H9 (cell line): ENCODE measurements around the gene HOXD10. TPM values are rescaled to one million over a fixed set of nuclear protein-coding genes. Genes with fewer than 3 reads are reported as not detected.

ENCODE experiments used
- DNase-seq: peaks from one replicate; pipeline ENCODE4 v3.0.0-alpha.2; 2017
- H2AFZ ChIP-seq: one replicate; pipeline ENCODE4 v1.6.1; 2013; ENCODE audit warnings: mild to moderate bottlenecking, low read length, control low read depth, moderate library complexity
- H2AK5ac ChIP-seq: 2 replicates; pipeline ENCODE4 v1.6.1; 2013; ENCODE audit warnings: low read length, control low read depth, mixed read lengths; ENCODE audit not compliant: insufficient read length
- H2BK120ac ChIP-seq: one replicate; pipeline ENCODE4 v1.6.1; 2013; ENCODE audit warnings: low read depth, mild to moderate bottlenecking, low read length, control low read depth, inconsistent platforms; ENCODE audit not compliant: poor library complexity, severe bottlenecking
- H2BK12ac ChIP-seq: 2 replicates; pipeline ENCODE4 v1.6.1; 2013; ENCODE audit warnings: low read length, control low read depth, mixed read lengths, low read depth; ENCODE audit not compliant: insufficient read length
- H2BK15ac ChIP-seq: 2 replicates; pipeline ENCODE4 v1.6.1; 2013; ENCODE audit warnings: low read depth, low read length, control low read depth
- H2BK20ac ChIP-seq: one replicate; pipeline ENCODE4 v1.6.1; 2013; ENCODE audit warnings: low read depth, mild to moderate bottlenecking, low read length, control low read depth, inconsistent platforms; ENCODE audit not compliant: poor library complexity, severe bottlenecking
- H2BK5ac ChIP-seq: 2 replicates; pipeline ENCODE4 v1.6.1; 2013; ENCODE audit warnings: low read length, control low read depth, mixed read lengths; ENCODE audit not compliant: insufficient read length
- H3K14ac ChIP-seq: 2 replicates; pipeline ENCODE4 v1.6.1; 2013; ENCODE audit warnings: low read length, control low read depth; ENCODE audit not compliant: insufficient read depth
- H3K18ac ChIP-seq: 2 replicates; pipeline ENCODE4 v1.6.1; 2013; ENCODE audit warnings: low read depth, mild to moderate bottlenecking, mixed read lengths, low read length, control low read depth; ENCODE audit not compliant: insufficient read length
- H3K23ac ChIP-seq: 2 replicates; pipeline ENCODE4 v1.6.1; 2013; ENCODE audit warnings: low read length, control low read depth, mixed read lengths, low read depth; ENCODE audit not compliant: insufficient read length
- H3K23me2 ChIP-seq: 2 replicates; pipeline ENCODE4 v1.6.1; 2013; ENCODE audit warnings: low read depth, mild to moderate bottlenecking, mixed read lengths, low read length, control low read depth; ENCODE audit not compliant: insufficient read length, poor library complexity, severe bottlenecking
- H3K27ac ChIP-seq: 2 replicates; pipeline ENCODE4 v1.5.1; 2013; ENCODE audit warnings: low read length, control low read depth, mixed read lengths, low read depth; ENCODE audit not compliant: insufficient read length
- H3K27me3 ChIP-seq: 2 replicates; pipeline ENCODE4 v1.6.1; 2013; ENCODE audit warnings: low read length, control low read depth, inconsistent platforms; ENCODE audit not compliant: insufficient read depth
- H3K4ac ChIP-seq: 2 replicates; pipeline ENCODE4 v1.6.1; 2013; ENCODE audit warnings: low read depth, mild to moderate bottlenecking, control low read depth, inconsistent platforms, low read length, moderate library complexity
- H3K4me1 ChIP-seq: 2 replicates; pipeline ENCODE4 v1.6.1; 2013; ENCODE audit warnings: low read length, control low read depth, inconsistent platforms; ENCODE audit not compliant: insufficient read depth
- H3K4me2 ChIP-seq: 2 replicates; pipeline ENCODE4 v1.6.1; 2013; ENCODE audit warnings: low read length, control low read depth, mixed read lengths; ENCODE audit not compliant: insufficient read length, insufficient read depth
- H3K56ac ChIP-seq: 2 replicates; pipeline ENCODE4 v1.6.1; 2013; ENCODE audit warnings: low read depth, mild to moderate bottlenecking, mixed read lengths, low read length, control low read depth; ENCODE audit not compliant: insufficient read length
- H3K79me1 ChIP-seq: 2 replicates; pipeline ENCODE4 v1.6.1; 2013; ENCODE audit warnings: low read depth, mild to moderate bottlenecking, moderate library complexity, low read length, control low read depth, inconsistent platforms; ENCODE audit not compliant: insufficient read depth, poor library complexity, severe bottlenecking
- H3K79me2 ChIP-seq: 2 replicates; pipeline ENCODE4 v1.6.1; 2013; ENCODE audit warnings: low read length, control low read depth, inconsistent platforms; ENCODE audit not compliant: insufficient read depth
- H3K9ac ChIP-seq: 2 replicates; pipeline ENCODE4 v1.6.1; 2013; ENCODE audit warnings: low read length, control low read depth, mixed read lengths; ENCODE audit not compliant: insufficient read length; ENCODE audit errors: extremely low read depth
- H3K9me3 ChIP-seq: one replicate; pipeline ENCODE4 v1.6.1; 2013; ENCODE audit warnings: low read depth, low read length, inconsistent platforms; ENCODE audit not compliant: control insufficient read depth
- H3T11ph ChIP-seq: one replicate; pipeline ENCODE4 v1.6.1; 2013; ENCODE audit warnings: mild to moderate bottlenecking, low read length, control low read depth, inconsistent platforms
- H4K20me1 ChIP-seq: one replicate; pipeline ENCODE4 v1.6.1; 2013; ENCODE audit not compliant: control insufficient read depth, insufficient read length, insufficient read depth
- H4K5ac ChIP-seq: 2 replicates; pipeline ENCODE4 v1.6.1; 2013; ENCODE audit warnings: low read depth, mild to moderate bottlenecking, mixed read lengths, low read length, control low read depth; ENCODE audit not compliant: insufficient read length
- H4K8ac ChIP-seq: replicated peaks from 2 replicates; pipeline ENCODE4 v1.6.1; 2013; ENCODE audit warnings: low read length, control low read depth, mixed read lengths, low read depth; ENCODE audit not compliant: insufficient read length
- H4K91ac ChIP-seq: 2 replicates; pipeline ENCODE4 v1.6.1; 2013; ENCODE audit warnings: low read depth, mild to moderate bottlenecking, moderate library complexity, mixed read lengths, low read length, control low read depth; ENCODE audit not compliant: insufficient read length
- H3K27ac Mint-ChIP-seq, 3 experiments: 2 replicates in 2 of 3; 3 replicates in 1 of 3; pipeline ENCODE4 v1.8.0; 2020 to 2021; ENCODE audit warnings: mixed read lengths in 3 of 3, mild to moderate bottlenecking in 1 of 3, moderate library complexity in 1 of 3
- H3K27me3 Mint-ChIP-seq: 2 replicates; pipeline ENCODE4 v1.8.0; 2021; ENCODE audit warnings: low read depth, mild to moderate bottlenecking, moderate library complexity, mixed read lengths
- H3K36me3 Mint-ChIP-seq, 3 experiments: 2 replicates in 2 of 3; 3 replicates in 1 of 3; pipeline ENCODE4 v1.8.0; 2020 to 2021; ENCODE audit warnings: low read depth in 3 of 3, mixed read lengths in 3 of 3; ENCODE audit not compliant: insufficient read depth in 1 of 3
- H3K4me1 Mint-ChIP-seq, 2 experiments: 2 replicates each; pipeline ENCODE4 v1.8.0; 2020; ENCODE audit warnings: mixed read lengths in 2 of 2
- H3K4me3 Mint-ChIP-seq, 2 experiments: 2 replicates in 1 of 2; 3 replicates in 1 of 2; pipeline ENCODE4 v1.8.0; 2020 to 2021; ENCODE audit warnings: mild to moderate bottlenecking in 2 of 2, mixed read lengths in 2 of 2, moderate library complexity in 1 of 2
- H3K9me3 Mint-ChIP-seq, 2 experiments: 2 replicates in 1 of 2; 3 replicates in 1 of 2; pipeline ENCODE4 v1.8.0; 2020; ENCODE audit warnings: mild to moderate bottlenecking in 2 of 2, mixed read lengths in 2 of 2, moderate library complexity in 1 of 2
- WGBS: extraction: QIAGEN DNeasy Blood & Tissue Kit; methylation state at CpG from one replicate; pipeline ENCODE4 v1.1.7; 2013; ENCODE audit warnings: missing lambda C conversion rate, low lambda C conversion rate, mixed read lengths; ENCODE audit not compliant: insufficient read length; ENCODE audit errors: extremely low coverage; 5-methylcytosine and 5-hydroxymethylcytosine counted together
- total RNA-seq: library from RNA; stranded (reverse); gene quantifications from 2 replicates; pipeline ENCODE4 v1.2.1, GENCODE V29; 2021
- TF ChIP-seq, protein P1 (sequence below): fragments of 200-600 bp; sonication (generic); conservative IDR thresholded peaks from 3 replicates; pipeline ENCODE4 v1.8.0; 2021; ENCODE audit warnings: antibody characterized with exemption, mild to moderate bottlenecking

Gene HOXD10
- total RNA-seq, 1 experiment from 2014 or later: not detected

DNA sequence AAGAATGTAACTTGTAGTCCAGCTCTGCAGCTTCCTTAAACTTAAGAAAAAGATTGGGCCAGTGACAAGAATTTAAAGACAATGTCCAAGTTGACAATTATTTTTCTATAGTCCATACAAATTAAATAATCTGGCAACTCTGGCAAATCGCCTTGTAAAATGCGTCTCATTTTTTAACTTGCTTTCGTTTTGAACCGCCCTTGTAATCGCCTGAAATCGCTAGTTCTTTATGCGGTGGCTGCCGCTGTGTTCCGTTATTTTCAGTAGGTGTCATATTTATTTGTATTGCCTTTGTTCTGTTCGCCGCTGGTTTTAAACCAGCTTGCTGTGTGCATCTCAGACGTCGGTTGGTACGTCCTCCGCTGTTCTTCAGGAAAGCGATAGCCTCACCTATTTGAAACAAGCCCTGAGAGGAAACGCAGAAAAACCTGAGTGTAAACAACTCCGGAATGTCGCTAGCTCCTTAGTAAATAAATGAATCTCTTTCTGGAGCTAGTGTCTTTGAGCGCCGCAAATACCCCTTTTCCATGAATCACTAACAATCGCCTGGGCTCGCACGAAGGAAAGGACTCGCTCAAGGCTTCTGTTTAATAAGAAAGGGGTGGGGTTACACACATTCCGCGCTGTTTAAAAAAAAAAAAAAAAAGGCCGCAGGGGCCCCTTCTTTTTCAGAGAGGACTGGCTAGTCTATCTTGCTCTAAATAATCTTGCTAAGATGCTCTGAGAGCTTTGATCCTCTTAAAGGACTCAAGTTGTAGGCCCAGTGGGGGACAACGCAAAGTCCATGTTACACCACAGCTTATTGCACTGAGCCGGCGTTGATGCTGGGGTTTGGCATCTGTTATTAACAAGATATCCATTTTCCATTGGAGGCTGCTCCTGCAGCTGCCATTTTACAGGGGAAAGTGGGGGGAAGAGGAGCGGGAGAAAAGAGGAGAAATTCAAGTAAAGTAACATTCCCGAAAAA, 15.9 kb downstream of the HOXD10 start:
- Histone ChIP-seq H2BK120ac (no peak overlapping the region), H3K23ac (no peak overlapping the region), H2AFZ (no peak overlapping the region), H3K4me1 (no peaks in the 10 kb centered on the region; the same call in 1 of the 2 replicates), H2AK5ac (no peak overlapping the region), H2BK5ac (no peak overlapping the region), H3K14ac (no peak overlapping the region), H3K18ac (no peak overlapping the region), H3T11ph (no peak overlapping the region), H3K56ac (no peak overlapping the region), H3K9ac (no peak overlapping the region), H3K27ac (no peak overlapping the region), H4K5ac (no peak overlapping the region), H2BK20ac (no peak overlapping the region), H3K79me2 (no peaks in the 10 kb centered on the region), H4K91ac (no peak overlapping the region), H4K20me1 (no peaks in the 10 kb centered on the region), H3K4me2 (no peak overlapping the region), H2BK12ac (no peak overlapping the region), H4K8ac (no peak overlapping the region), H3K79me1 (no peaks in the 10 kb centered on the region), H3K4ac (no peak overlapping the region), H3K9me3 (no peaks in the 10 kb centered on the region), H3K27me3 (peaks cover 92% of the 10 kb centered on the region), H3K23me2 (peaks cover 8% of the 10 kb centered on the region), H2BK15ac (no peak overlapping the region)
- DNase-seq: no peak
- Mint-ChIP-seq H3K4me3 (no peak overlapping the region; a peak in 2 of 5 replicates), H3K9me3 (peaks cover 4 to 13% of the 10 kb centered on the region in 2 experiments; a peak in 4 of 5 replicates), H3K4me1 (peaks cover 15 to 21% of the 10 kb centered on the region in 2 experiments), H3K36me3 (no peaks in the 10 kb centered on the region; a peak in 1 of 7 replicates), H3K27ac (no peak overlapping the region), H3K27me3 (peaks cover 98% of the 10 kb centered on the region)
- no CpG with 5 or more reads among the region's 33 CpGs for WGBS
- TF ChIP-seq, protein P1, sequence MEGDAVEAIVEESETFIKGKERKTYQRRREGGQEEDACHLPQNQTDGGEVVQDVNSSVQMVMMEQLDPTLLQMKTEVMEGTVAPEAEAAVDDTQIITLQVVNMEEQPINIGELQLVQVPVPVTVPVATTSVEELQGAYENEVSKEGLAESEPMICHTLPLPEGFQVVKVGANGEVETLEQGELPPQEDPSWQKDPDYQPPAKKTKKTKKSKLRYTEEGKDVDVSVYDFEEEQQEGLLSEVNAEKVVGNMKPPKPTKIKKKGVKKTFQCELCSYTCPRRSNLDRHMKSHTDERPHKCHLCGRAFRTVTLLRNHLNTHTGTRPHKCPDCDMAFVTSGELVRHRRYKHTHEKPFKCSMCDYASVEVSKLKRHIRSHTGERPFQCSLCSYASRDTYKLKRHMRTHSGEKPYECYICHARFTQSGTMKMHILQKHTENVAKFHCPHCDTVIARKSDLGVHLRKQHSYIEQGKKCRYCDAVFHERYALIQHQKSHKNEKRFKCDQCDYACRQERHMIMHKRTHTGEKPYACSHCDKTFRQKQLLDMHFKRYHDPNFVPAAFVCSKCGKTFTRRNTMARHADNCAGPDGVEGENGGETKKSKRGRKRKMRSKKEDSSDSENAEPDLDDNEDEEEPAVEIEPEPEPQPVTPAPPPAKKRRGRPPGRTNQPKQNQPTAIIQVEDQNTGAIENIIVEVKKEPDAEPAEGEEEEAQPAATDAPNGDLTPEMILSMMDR: no peak
